ENCODE data around the gene DCUN1D2.

Gene DCUN1D2

DNA sequence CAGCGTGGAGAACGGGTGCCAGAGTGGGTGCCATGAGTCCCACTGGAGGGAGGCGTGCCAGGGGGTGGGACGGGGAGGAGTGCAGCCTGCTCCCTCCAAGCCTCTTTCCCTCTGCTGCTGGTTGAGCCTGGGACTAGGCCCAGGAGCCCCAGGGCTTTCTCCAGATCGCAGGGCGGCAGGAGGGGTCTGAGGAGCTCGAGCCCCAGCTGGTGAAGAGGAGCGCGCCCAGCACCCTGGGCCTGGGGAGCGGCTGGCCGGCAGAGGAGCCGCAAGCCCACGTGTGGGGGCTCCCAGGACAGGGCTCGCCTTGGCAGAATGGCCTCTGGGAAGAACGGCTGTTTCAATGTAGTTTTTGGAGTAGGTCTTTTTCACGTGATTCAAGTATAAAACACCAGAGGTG, 12.2 kb upstream of the DCUN1D2 start:
- Histone ChIP-seq H3K9me3 (replicated peaks; ENCODE audit: insufficient read depth, low read length) (no peaks in the 10 kb centered on the region), H3K27ac (ENCODE audit: low read length) (no peak overlapping the region), H3K27me3 (replicated peaks; ENCODE audit: insufficient read depth, low read length) (no peaks in the 10 kb centered on the region), H3K9ac (ENCODE audit: low read length) (no peak overlapping the region), H3F3A (ENCODE audit: insufficient read depth, low read length) (no peaks in the 10 kb centered on the region), H3K4me3 (ENCODE audit: low read length) (no peak overlapping the region), H3K4me1 (ENCODE audit: low read length) (no peaks in the 10 kb centered on the region), H3K4me2 (ENCODE audit: low read depth, low read length) (no peak overlapping the region), H3K9me2 (replicated peaks; ENCODE audit: insufficient read depth, low read length) (no peaks in the 10 kb centered on the region), H2AFZ (ENCODE audit: low read length) (no peak overlapping the region), H3K36me3 (replicated peaks; ENCODE audit: insufficient read depth, low read length) (peaks cover 5% of the 10 kb centered on the region; the same call in 1 of the 2 replicates), H4K20me1 (ENCODE audit: insufficient read depth, low read length) (no peaks in the 10 kb centered on the region), H3K79me2 (ENCODE audit: low read length) (no peaks in the 10 kb centered on the region)
- no peak for DNase-seq
- no peak for TF ChIP-seq EZH2 (optimal IDR thresholded peaks at IDR 0.05; ENCODE audit: low read depth, low read length)
- no peak for TF ChIP-seq EZH2phosphoT487 (IDR thresholded peaks at IDR 0.05; ENCODE audit: low read length)
- TF ChIP-seq, protein P1, sequence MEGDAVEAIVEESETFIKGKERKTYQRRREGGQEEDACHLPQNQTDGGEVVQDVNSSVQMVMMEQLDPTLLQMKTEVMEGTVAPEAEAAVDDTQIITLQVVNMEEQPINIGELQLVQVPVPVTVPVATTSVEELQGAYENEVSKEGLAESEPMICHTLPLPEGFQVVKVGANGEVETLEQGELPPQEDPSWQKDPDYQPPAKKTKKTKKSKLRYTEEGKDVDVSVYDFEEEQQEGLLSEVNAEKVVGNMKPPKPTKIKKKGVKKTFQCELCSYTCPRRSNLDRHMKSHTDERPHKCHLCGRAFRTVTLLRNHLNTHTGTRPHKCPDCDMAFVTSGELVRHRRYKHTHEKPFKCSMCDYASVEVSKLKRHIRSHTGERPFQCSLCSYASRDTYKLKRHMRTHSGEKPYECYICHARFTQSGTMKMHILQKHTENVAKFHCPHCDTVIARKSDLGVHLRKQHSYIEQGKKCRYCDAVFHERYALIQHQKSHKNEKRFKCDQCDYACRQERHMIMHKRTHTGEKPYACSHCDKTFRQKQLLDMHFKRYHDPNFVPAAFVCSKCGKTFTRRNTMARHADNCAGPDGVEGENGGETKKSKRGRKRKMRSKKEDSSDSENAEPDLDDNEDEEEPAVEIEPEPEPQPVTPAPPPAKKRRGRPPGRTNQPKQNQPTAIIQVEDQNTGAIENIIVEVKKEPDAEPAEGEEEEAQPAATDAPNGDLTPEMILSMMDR (IDR thresholded peaks at IDR 0.05; ENCODE audit: low read length) = no peak

GRCh38 chr13:113500530-113501265, 10.2 kb upstream of the DCUN1D2 start:
- Histone ChIP-seq H3K4me2 (ENCODE audit: low read depth, low read length) (no peak overlapping the region), H3K9ac (ENCODE audit: low read length) (no peak overlapping the region), H3K36me3 (replicated peaks; ENCODE audit: insufficient read depth, low read length) (peaks cover 5% of the 10 kb centered on the region), H3K27ac (ENCODE audit: low read length) (no peak overlapping the region), H3K4me1 (ENCODE audit: low read length) (no peaks in the 10 kb centered on the region), H3K9me2 (replicated peaks; ENCODE audit: insufficient read depth, low read length) (no peaks in the 10 kb centered on the region), H3F3A (ENCODE audit: insufficient read depth, low read length) (peaks cover 9% of the 10 kb centered on the region; the same call in 1 of the 2 replicates), H4K20me1 (ENCODE audit: insufficient read depth, low read length) (no peaks in the 10 kb centered on the region), H3K9me3 (replicated peaks; ENCODE audit: insufficient read depth, low read length) (no peaks in the 10 kb centered on the region), H3K79me2 (ENCODE audit: low read length) (peaks cover 1% of the 10 kb centered on the region; the same call in 1 of the 2 replicates), H2AFZ (ENCODE audit: low read length) (no peak overlapping the region), H3K4me3 (ENCODE audit: low read length) (no peak overlapping the region), H3K27me3 (replicated peaks; ENCODE audit: insufficient read depth, low read length) (no peaks in the 10 kb centered on the region)
- DNase-seq = no peak
- TF ChIP-seq EZH2 (optimal IDR thresholded peaks at IDR 0.05; ENCODE audit: low read depth, low read length) (no peak), EZH2phosphoT487 (IDR thresholded peaks at IDR 0.05; ENCODE audit: low read length) (no peak)
- TF ChIP-seq, protein P1 (IDR thresholded peaks at IDR 0.05; ENCODE audit: low read length) = no peak

GRCh38 chr13:113499936-113500335, 9.4 kb upstream of the DCUN1D2 start:
- no peak for DNase-seq
- Histone ChIP-seq H3K4me1 (ENCODE audit: low read length) (no peaks in the 10 kb centered on the region), H3K4me3 (ENCODE audit: low read length) (no peak overlapping the region), H3K4me2 (ENCODE audit: low read depth, low read length) (no peak overlapping the region), H3K9ac (ENCODE audit: low read length) (no peak overlapping the region), H3K27me3 (replicated peaks; ENCODE audit: insufficient read depth, low read length) (no peaks in the 10 kb centered on the region), H2AFZ (ENCODE audit: low read length) (no peak overlapping the region), H4K20me1 (ENCODE audit: insufficient read depth, low read length) (no peaks in the 10 kb centered on the region), H3K9me2 (replicated peaks; ENCODE audit: insufficient read depth, low read length) (no peaks in the 10 kb centered on the region), H3K36me3 (replicated peaks; ENCODE audit: insufficient read depth, low read length) (peaks cover 5% of the 10 kb centered on the region), H3K79me2 (ENCODE audit: low read length) (peaks cover 7% of the 10 kb centered on the region), H3K27ac (ENCODE audit: low read length) (no peak overlapping the region), H3K9me3 (replicated peaks; ENCODE audit: insufficient read depth, low read length) (no peaks in the 10 kb centered on the region), H3F3A (ENCODE audit: insufficient read depth, low read length) (peaks cover 9% of the 10 kb centered on the region; the same call in 1 of the 2 replicates)
- TF ChIP-seq, protein P1 (IDR thresholded peaks at IDR 0.05; ENCODE audit: low read length) = no peak
- TF ChIP-seq EZH2 (optimal IDR thresholded peaks at IDR 0.05; ENCODE audit: low read depth, low read length) (no peak), EZH2phosphoT487 (IDR thresholded peaks at IDR 0.05; ENCODE audit: low read length) (no peak)
